Loucy (cell line): Measurements from ENCODE around the gene DISC1.

Source experiments
- CTCF ChIP-seq: fragments of 200-600 bp; sonication (generic); conservative IDR thresholded peaks from 2 replicates; pipeline ENCODE4 v1.5.1; 2014; ENCODE audit warnings: mild to moderate bottlenecking, antibody characterized with exemption, low read length
- EZH2phosphoT487 ChIP-seq: fragments of 200-600 bp; IDR thresholded peaks from 2 replicates; pipeline ENCODE4 v1.6.1; 2018; ENCODE audit warnings: antibody characterized with exemption, mild to moderate bottlenecking, moderate library complexity, borderline replicate concordance

DNA sequence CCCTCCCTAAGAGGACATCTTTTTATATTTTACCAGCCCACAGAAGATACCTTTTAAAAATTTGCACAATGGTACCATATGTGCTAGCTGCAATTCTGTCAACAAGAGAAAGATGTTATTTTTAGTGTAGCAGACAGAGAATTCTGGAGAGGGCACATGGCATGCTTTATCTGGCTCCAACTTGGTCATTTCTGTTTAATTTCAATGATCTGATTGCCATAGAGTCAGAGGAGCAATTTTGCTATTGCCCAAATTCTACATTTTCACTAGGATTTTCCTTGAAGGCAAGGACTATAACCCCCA is 17.3 kb downstream of the DISC1 start:
- no peak for TF ChIP-seq CTCF
- no peak for TF ChIP-seq EZH2phosphoT487
